Nephron progenitor cell (in vitro differentiated cells): Measurements from ENCODE around the gene NR1I2.
A peak's percentile ranks its signal among the peaks of the same experiment; 100 is the strongest.

ENCODE experiments used
- DNase-seq: peaks from one replicate; pipeline ENCODE4 v3.0.0; 2021
- H3K27ac Mint-ChIP-seq: 2 replicates; pipeline ENCODE4 v1.8.0; 2021; ENCODE audit warnings: mild to moderate bottlenecking, moderate library complexity, mixed read lengths
- H3K27me3 Mint-ChIP-seq: 2 replicates; pipeline ENCODE4 v1.8.0; 2021; ENCODE audit warnings: mild to moderate bottlenecking, low read depth, mixed read lengths; ENCODE audit not compliant: poor library complexity
- H3K36me3 Mint-ChIP-seq: 2 replicates; pipeline ENCODE4 v1.8.0; 2021; ENCODE audit warnings: low read depth, mixed read lengths
- H3K4me1 Mint-ChIP-seq: 2 replicates; pipeline ENCODE4 v1.8.0; 2021; ENCODE audit warnings: mixed read lengths
- H3K4me3 Mint-ChIP-seq: 2 replicates; pipeline ENCODE4 v1.8.0; 2021; ENCODE audit warnings: mild to moderate bottlenecking, moderate library complexity, mixed read lengths
- H3K9me3 Mint-ChIP-seq: 2 replicates; pipeline ENCODE4 v1.8.0; 2021; ENCODE audit warnings: mild to moderate bottlenecking, moderate library complexity, mixed read lengths
- CTCF ChIP-seq: fragments of 200-600 bp; sonication (generic); IDR thresholded peaks from 2 replicates; pipeline ENCODE4 v1.5.0; 2021; ENCODE audit warnings: antibody characterized with exemption

NR1I2 gene

GRCh38 chr3:119781330-119782198 lies at the start of gene NR1I2:
NR1I2 (plus strand) TSS chr3:119782101.
- Mint-ChIP-seq H3K27ac (peak within 1 kb of the TSS; percentile 12), H3K27me3 (no peaks in the 10 kb centered on the region), H3K9me3 (peaks cover 6% of the 10 kb centered on the region), H3K4me3 (no peak within 1 kb of the TSS), H3K36me3 (peaks cover under 1% of the 10 kb centered on the region), H3K4me1 (peaks cover 20% of the 10 kb centered on the region)
- no peak for DNase-seq
- no peak for TF ChIP-seq CTCF

GRCh38 chr3:119733812-119734211 lies 48.1 kb upstream of the NR1I2 start:
- Mint-ChIP-seq H3K27me3 (no peaks in the 10 kb centered on the region), H3K9me3 (no peaks in the 10 kb centered on the region), H3K36me3 (peaks cover 73% of the 10 kb centered on the region), H3K4me1 (no peaks in the 10 kb centered on the region), H3K4me3 (no peak overlapping the region), H3K27ac (no peak overlapping the region)
- no peak for DNase-seq
- no peak for TF ChIP-seq CTCF

- Mint-ChIP-seq H3K27ac (no peak overlapping the region), H3K9me3 (no peaks in the 10 kb centered on the region), H3K4me3 (no peak overlapping the region), H3K27me3 (no peaks in the 10 kb centered on the region), H3K4me1 (no peaks in the 10 kb centered on the region), H3K36me3 (peaks cover 66% of the 10 kb centered on the region)
- no peak for DNase-seq
- no peak for TF ChIP-seq CTCF
Observed at GRCh38 chr3:119738741-119739140, 43.2 kb upstream of the NR1I2 start.

- no peak for DNase-seq
- TF ChIP-seq CTCF = no peak
- no peaks in the 10 kb centered on the region for H3K4me1 Mint-ChIP-seq
- H3K27ac Mint-ChIP-seq = peak overlapping the region; percentile 13
- H3K27me3 Mint-ChIP-seq = no peaks in the 10 kb centered on the region
- H3K36me3 Mint-ChIP-seq = peaks cover 68% of the 10 kb centered on the region
- H3K4me3 Mint-ChIP-seq = no peak overlapping the region
- no peaks in the 10 kb centered on the region for H3K9me3 Mint-ChIP-seq
Observed at GRCh38 chr3:119741657-119742590, 40.0 kb upstream of the NR1I2 start.

- TF ChIP-seq CTCF = no peak
- peaks cover 72% of the 10 kb centered on the region for H3K36me3 Mint-ChIP-seq
- no peak overlapping the region for H3K4me3 Mint-ChIP-seq
- no peak for DNase-seq
- no peak overlapping the region for H3K27ac Mint-ChIP-seq
- no peaks in the 10 kb centered on the region for H3K27me3 Mint-ChIP-seq
- H3K4me1 Mint-ChIP-seq = no peaks in the 10 kb centered on the region
- H3K9me3 Mint-ChIP-seq = no peaks in the 10 kb centered on the region
Observed at GRCh38 chr3:119743921-119744320, 38.0 kb upstream of the NR1I2 start.
